ENCODE measurements around the gene TCAIM. TPM values are rescaled to one million over a fixed set of nuclear protein-coding genes. Genes with fewer than 3 reads are reported as not detected.

TCAIM gene
- total and polyA plus RNA-seq, 10 of the 15 experiments (the other 5 are each of a cell fraction or from before 2014, with no cell fraction given) = 14.5 to 22.9 (median 17.8) TPM

DNA sequence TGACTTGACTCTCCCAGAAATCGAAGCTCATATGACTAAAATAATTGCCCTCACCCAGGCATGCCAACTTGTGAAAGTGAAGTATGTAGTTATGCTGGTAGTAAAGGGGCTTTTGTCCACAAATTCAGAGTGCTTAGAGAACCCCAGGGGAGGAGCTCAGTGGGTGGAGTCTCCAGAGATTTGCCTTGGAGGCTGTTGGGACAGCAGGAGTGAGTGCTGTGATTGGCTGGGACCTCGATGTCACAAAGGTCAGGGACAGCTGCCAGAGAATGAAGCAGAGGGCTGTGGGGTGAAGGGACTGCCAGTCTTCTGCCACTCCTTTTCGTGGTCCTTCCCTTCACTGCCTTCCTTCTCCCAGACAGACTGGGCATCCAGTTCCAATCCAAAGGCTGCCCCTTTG, 89.1 kb downstream of the TCAIM start:
- Histone ChIP-seq H3K27ac (ENCODE audit: control insufficient read depth, insufficient read depth) (no peak overlapping the region), H3K27me3 (replicated peaks in 1 of 2; ENCODE audit: control insufficient read depth in 2 of 2, insufficient read depth in 2 of 2, low read length in 1 of 2) (no peaks in the 10 kb centered on the region), H3K9ac (ENCODE audit: control insufficient read depth, insufficient read depth, low read length) (no peak overlapping the region), H3K79me2 (ENCODE audit: control insufficient read depth, insufficient read depth, low read length) (no peaks in the 10 kb centered on the region), H2AFZ (ENCODE audit: control insufficient read depth, low read depth, low read length) (no peak overlapping the region), H3K4me1 (ENCODE audit: control insufficient read depth, insufficient read depth, low read length) (no peaks in the 10 kb centered on the region), H4K20me1 (ENCODE audit: control insufficient read depth, insufficient read depth) (no peaks in the 10 kb centered on the region), H3K4me3 (no peak overlapping the region), H3K9me3 (replicated peaks; ENCODE audit: control insufficient read depth, insufficient read depth, low read length) (no peaks in the 10 kb centered on the region), H3K36me3 (ENCODE audit: control insufficient read depth in 2 of 2, insufficient read depth in 2 of 2, low read length in 1 of 2) (no peaks in the 10 kb centered on the region), H3K4me2 (ENCODE audit: control insufficient read depth, insufficient read depth) (no peak overlapping the region)
- 0% methylated on average over 3 of the region's 3 CpGs for WGBS (ENCODE audit: insufficient coverage, insufficient replicate concordance, low lambda C conversion rate, missing lambda C conversion rate)
- FAIRE-seq = no peak
- SMC1A ChIA-PET (ENCODE audit: uncharacterized antibody, unreplicated experiment) = interaction anchor here (1.3 kb wide), 1 partner anchor 13 kb away, joined by 3 read pairs; no protein-coding TSS in a partner anchor
- BruUV-seq (replicated peaks) = no TSS peak
- POLR2A ChIA-PET = interaction anchor here (2.5 kb wide), 1 partner anchor 12 kb away, joined by 6 read pairs; no protein-coding TSS in a partner anchor
- ATAC-seq = peak; percentile 67
- in situ Hi-C loops (cut with MboI) = no loop called here
- no peak for DNase-seq (ENCODE audit: low read depth, low spot score)
- CTCF ChIA-PET = interaction anchor here (0.7 to 2.3 kb wide), 2 partner anchors 12 to 719 kb away, joined by 3 to 8 read pairs; no protein-coding TSS in a partner anchor
- no peak for TF ChIP-seq ZNF217 (IDR thresholded peaks at IDR 0.05)
- TF ChIP-seq JUND (IDR thresholded peaks at IDR 0.05; ENCODE audit: low read depth, low read length) = no peak
- TF ChIP-seq NR2C2 (IDR thresholded peaks at IDR 0.05; ENCODE audit: borderline replicate concordance, control insufficient read depth, insufficient read length, low read depth) = no peak
- TF ChIP-seq SUZ12 (IDR thresholded peaks at IDR 0.05; ENCODE audit: unreplicated experiment) = no peak
- no peak for TF ChIP-seq CBX5 (IDR thresholded peaks at IDR 0.05; ENCODE audit: low read depth)
- intact Hi-C loops (cut with micrococcal nuclease; ENCODE audit: unreplicated experiment) = no loop called here
- RAD21 ChIA-PET (ENCODE audit: unreplicated experiment) = no interaction called here

DNA sequence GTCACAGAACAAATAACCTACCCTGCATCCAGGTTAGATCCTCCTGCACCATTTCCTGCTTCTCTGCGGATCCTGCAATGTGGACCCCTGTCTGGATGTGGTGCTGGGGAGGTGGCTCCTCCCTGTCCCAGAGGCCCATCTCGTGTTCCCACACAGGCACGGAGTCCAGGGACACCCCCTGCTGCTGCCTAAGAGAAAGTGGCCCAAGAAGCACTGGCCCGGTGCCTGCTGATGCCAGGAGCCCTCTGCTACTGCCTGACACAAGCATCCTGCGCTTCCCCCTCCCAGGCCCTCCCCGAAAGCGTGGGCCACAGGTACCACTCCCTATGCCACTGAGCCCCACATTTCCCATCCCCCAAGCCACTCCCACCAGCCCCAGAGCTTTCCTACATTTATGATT, 90.3 kb downstream of the TCAIM start:
- POLR2A ChIA-PET = no interaction called here
- in situ Hi-C loops (cut with MboI) = no loop called here
- FAIRE-seq (no peak), ATAC-seq (no peak), DNase-seq (ENCODE audit: low read depth, low spot score) (no peak)
- no peaks in the 10 kb centered on the region for H3K79me2 ChIP-seq (ENCODE audit: control insufficient read depth, insufficient read depth, low read length)
- H3K9me3 ChIP-seq (replicated peaks; ENCODE audit: control insufficient read depth, insufficient read depth, low read length) = no peaks in the 10 kb centered on the region
- no peaks in the 10 kb centered on the region for H3K36me3 ChIP-seq (ENCODE audit: control insufficient read depth in 2 of 2, insufficient read depth in 2 of 2, low read length in 1 of 2)
- no peaks in the 10 kb centered on the region for H4K20me1 ChIP-seq (ENCODE audit: control insufficient read depth, insufficient read depth)
- no peaks in the 10 kb centered on the region for H3K4me1 ChIP-seq (ENCODE audit: control insufficient read depth, insufficient read depth, low read length)
- H2AFZ ChIP-seq (ENCODE audit: control insufficient read depth, low read depth, low read length) = no peak overlapping the region
- H3K27me3 ChIP-seq (replicated peaks in 1 of 2; ENCODE audit: control insufficient read depth in 2 of 2, insufficient read depth in 2 of 2, low read length in 1 of 2) = no peaks in the 10 kb centered on the region
- intact Hi-C loops (cut with micrococcal nuclease; ENCODE audit: unreplicated experiment) = no loop called here
- no TSS peak for BruUV-seq (replicated peaks)
- no peak overlapping the region for H3K27ac ChIP-seq (ENCODE audit: control insufficient read depth, insufficient read depth)
- RAD21 ChIA-PET (ENCODE audit: unreplicated experiment) = no interaction called here
- H3K4me3 ChIP-seq = no peak overlapping the region
- WGBS (ENCODE audit: insufficient coverage, insufficient replicate concordance, low lambda C conversion rate, missing lambda C conversion rate) = 31% methylated on average over 4 of the region's 7 CpGs
- CTCF ChIA-PET = interaction anchor here (1.2 kb wide), 1 partner anchor 106 kb away, joined by 3 read pairs; no protein-coding TSS in a partner anchor
- H3K9ac ChIP-seq (ENCODE audit: control insufficient read depth, insufficient read depth, low read length) = no peak overlapping the region
- TF ChIP-seq RBBP5 (conservative IDR thresholded peaks at IDR 0.05) (no peak), NR2C1 (IDR thresholded peaks at IDR 0.05) (no peak), TAF1 (IDR thresholded peaks at IDR 0.05; ENCODE audit: borderline replicate concordance, low read depth, low read length) (no peak), EP300 (IDR thresholded peaks at IDR 0.05; ENCODE audit: borderline replicate concordance in 1 of 2, control insufficient read depth in 1 of 2, low read depth in 2 of 2, low read length in 2 of 2) (no peak), SMARCA5 (IDR thresholded peaks at IDR 0.05) (no peak), GATAD2B (conservative IDR thresholded peaks at IDR 0.05; ENCODE audit: low read depth) (no peak)
- TF ChIP-seq, protein P1, sequence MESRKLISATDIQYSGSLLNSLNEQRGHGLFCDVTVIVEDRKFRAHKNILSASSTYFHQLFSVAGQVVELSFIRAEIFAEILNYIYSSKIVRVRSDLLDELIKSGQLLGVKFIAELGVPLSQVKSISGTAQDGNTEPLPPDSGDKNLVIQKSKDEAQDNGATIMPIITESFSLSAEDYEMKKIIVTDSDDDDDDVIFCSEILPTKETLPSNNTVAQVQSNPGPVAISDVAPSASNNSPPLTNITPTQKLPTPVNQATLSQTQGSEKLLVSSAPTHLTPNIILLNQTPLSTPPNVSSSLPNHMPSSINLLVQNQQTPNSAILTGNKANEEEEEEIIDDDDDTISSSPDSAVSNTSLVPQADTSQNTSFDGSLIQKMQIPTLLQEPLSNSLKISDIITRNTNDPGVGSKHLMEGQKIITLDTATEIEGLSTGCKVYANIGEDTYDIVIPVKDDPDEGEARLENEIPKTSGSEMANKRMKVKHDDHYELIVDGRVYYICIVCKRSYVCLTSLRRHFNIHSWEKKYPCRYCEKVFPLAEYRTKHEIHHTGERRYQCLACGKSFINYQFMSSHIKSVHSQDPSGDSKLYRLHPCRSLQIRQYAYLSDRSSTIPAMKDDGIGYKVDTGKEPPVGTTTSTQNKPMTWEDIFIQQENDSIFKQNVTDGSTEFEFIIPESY (IDR thresholded peaks at IDR 0.05) = no peak
- TF ChIP-seq, protein P2, sequence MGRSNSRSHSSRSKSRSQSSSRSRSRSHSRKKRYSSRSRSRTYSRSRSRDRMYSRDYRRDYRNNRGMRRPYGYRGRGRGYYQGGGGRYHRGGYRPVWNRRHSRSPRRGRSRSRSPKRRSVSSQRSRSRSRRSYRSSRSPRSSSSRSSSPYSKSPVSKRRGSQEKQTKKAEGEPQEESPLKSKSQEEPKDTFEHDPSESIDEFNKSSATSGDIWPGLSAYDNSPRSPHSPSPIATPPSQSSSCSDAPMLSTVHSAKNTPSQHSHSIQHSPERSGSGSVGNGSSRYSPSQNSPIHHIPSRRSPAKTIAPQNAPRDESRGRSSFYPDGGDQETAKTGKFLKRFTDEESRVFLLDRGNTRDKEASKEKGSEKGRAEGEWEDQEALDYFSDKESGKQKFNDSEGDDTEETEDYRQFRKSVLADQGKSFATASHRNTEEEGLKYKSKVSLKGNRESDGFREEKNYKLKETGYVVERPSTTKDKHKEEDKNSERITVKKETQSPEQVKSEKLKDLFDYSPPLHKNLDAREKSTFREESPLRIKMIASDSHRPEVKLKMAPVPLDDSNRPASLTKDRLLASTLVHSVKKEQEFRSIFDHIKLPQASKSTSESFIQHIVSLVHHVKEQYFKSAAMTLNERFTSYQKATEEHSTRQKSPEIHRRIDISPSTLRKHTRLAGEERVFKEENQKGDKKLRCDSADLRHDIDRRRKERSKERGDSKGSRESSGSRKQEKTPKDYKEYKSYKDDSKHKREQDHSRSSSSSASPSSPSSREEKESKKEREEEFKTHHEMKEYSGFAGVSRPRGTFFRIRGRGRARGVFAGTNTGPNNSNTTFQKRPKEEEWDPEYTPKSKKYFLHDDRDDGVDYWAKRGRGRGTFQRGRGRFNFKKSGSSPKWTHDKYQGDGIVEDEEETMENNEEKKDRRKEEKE (IDR thresholded peaks at IDR 0.05) = no peak
- H3K4me2 ChIP-seq (ENCODE audit: control insufficient read depth, insufficient read depth) = no peak overlapping the region
- SMC1A ChIA-PET (ENCODE audit: uncharacterized antibody, unreplicated experiment) = interaction anchor here (1.2 kb wide), 1 partner anchor 11 kb away, joined by 3 read pairs; no protein-coding TSS in a partner anchor

Measured in GM12878 (cell line).